Measurements from ENCODE around the gene MARS1.
"Not testable (repeated sequence)": the region's sequence is repeated elsewhere in the genome, so short reads cannot be mapped to it uniquely, and the experiment has no call there.

The MARS1 gene

GRCh38 chr12:57552306-57552651 is 64.4 kb downstream of the MARS1 start:
- no peak for DNase-seq

- no peak for DNase-seq
Measured at GRCh38 chr12:57552835-57553313, 65.0 kb downstream of the MARS1 start.

- DNase-seq: no peak
Measured at GRCh38 chr12:57553343-57554202, 65.7 kb downstream of the MARS1 start.

GRCh38 chr12:57554453-57554852 is 66.6 kb downstream of the MARS1 start:
- DNase-seq: no peak

GRCh38 chr12:57554897-57555296 is 67.0 kb downstream of the MARS1 start:
- DNase-seq: no peak

- no peak for DNase-seq
Measured at GRCh38 chr12:57558864-57559263, 71.0 kb downstream of the MARS1 start.

GRCh38 chr12:57560516-57560915 is 72.6 kb downstream of the MARS1 start:
- DNase-seq: no peak

- not testable (repeated sequence) for DNase-seq
Measured at GRCh38 chr12:57561117-57561516, 73.2 kb downstream of the MARS1 start.

- no peak for DNase-seq
Measured at GRCh38 chr12:57563358-57563757, 75.5 kb downstream of the MARS1 start.

- DNase-seq: no peak
Measured at GRCh38 chr12:57564178-57564740, 76.4 kb downstream of the MARS1 start.

All from stimulated activated naive CD4-positive, alpha-beta T cell (primary cell).